ENCODE data around the gene GTF2IRD1. TPM values are rescaled to one million over a fixed set of nuclear protein-coding genes. Genes with fewer than 3 reads are reported as not detected.

GTF2IRD1 gene
- polyA plus RNA-seq, 3 donors, result not detected

GRCh38 chr7:74632505-74632904 lies 178.8 kb downstream of the GTF2IRD1 start:
- no peaks in the 10 kb centered on the region for H3K79me2 ChIP-seq (ENCODE audit: insufficient read depth, low read length)
- peak overlapping the region in 1 of 7 donors; percentile 18 for H3K27ac Mint-ChIP-seq
- TF ChIP-seq CTCF (IDR thresholded peaks at IDR 0.05), result no peak
- no peak overlapping the region for H3K4me2 ChIP-seq (replicated peaks; ENCODE audit: extremely low read depth, low read length, poor library complexity, severe bottlenecking)
- H4K20me1 ChIP-seq (ENCODE audit: insufficient read depth, low read length), result no peaks in the 10 kb centered on the region
- H3K9ac ChIP-seq (ENCODE audit: insufficient read depth, low read length, poor library complexity, severe bottlenecking), result no peak overlapping the region
- DNase-seq, result no peak
- intact Hi-C loops (cut with micrococcal nuclease), result no loop called here
- H3K9me3 ChIP-seq (replicated peaks in 1 of 2; ENCODE audit: control insufficient read depth in 1 of 2, insufficient read depth in 1 of 2, low read length in 2 of 2), result no peaks in the 10 kb centered on the region
- H3K36me3 ChIP-seq (replicated peaks in 1 of 2; ENCODE audit: control insufficient read depth in 1 of 2, insufficient read depth in 2 of 2, low read length in 2 of 2), result no peaks in the 10 kb centered on the region
- H3K27me3 Mint-ChIP-seq (ENCODE audit: low read depth in 3 of 3), result peaks cover 0 to 4% (median 0%) of the 10 kb centered on the region in 3 donors
- peaks cover 0 to 2% (median 0%) of the 10 kb centered on the region in 7 donors for H3K9me3 Mint-ChIP-seq
- peaks cover 11 to 12% of the 10 kb centered on the region in 2 donors for H3K4me1 ChIP-seq (ENCODE audit: control insufficient read depth in 1 of 2, insufficient read depth in 2 of 2, low read length in 2 of 2)
- no peak overlapping the region for H3K4me3 Mint-ChIP-seq
- no peak overlapping the region for H2AFZ ChIP-seq (ENCODE audit: insufficient read depth, low read depth, low read length, poor library complexity, severe bottlenecking)
- H3K27me3 ChIP-seq (ENCODE audit: control insufficient read depth in 2 of 2, insufficient read depth in 2 of 2, low read length in 2 of 2), result no peaks in the 10 kb centered on the region
- no peak overlapping the region for H3K4me3 ChIP-seq (replicated peaks in 1 of 3; ENCODE audit: low read depth in 2 of 3, low read length in 3 of 3)
- peaks cover 0 to 3% of the 10 kb centered on the region in 2 donors for H3K36me3 Mint-ChIP-seq
- H3K27ac ChIP-seq (ENCODE audit: low read depth in 1 of 2, low read length in 2 of 2), result no peak overlapping the region
- 70% methylated on average over 6 of the region's 8 CpGs for WGBS (ENCODE audit: insufficient coverage)
- peaks cover 17% of the 10 kb centered on the region for H3K4me1 Mint-ChIP-seq

GRCh38 chr7:74633451-74633921 lies 179.8 kb downstream of the GTF2IRD1 start:
- H2AFZ ChIP-seq (ENCODE audit: insufficient read depth, low read depth, low read length, poor library complexity, severe bottlenecking), result peak overlapping the region; percentile 53
- H4K20me1 ChIP-seq (ENCODE audit: insufficient read depth, low read length), result no peaks in the 10 kb centered on the region
- Mint-ChIP-seq H3K9me3 (peaks cover 0 to 2% (median 0%) of the 10 kb centered on the region in 7 donors), H3K27me3 (ENCODE audit: low read depth in 3 of 3) (peaks cover 0 to 6% (median 0%) of the 10 kb centered on the region in 3 donors), H3K27ac (peak overlapping the region in 1 of 7 donors; percentile 3), H3K36me3 (peaks cover 0 to 3% of the 10 kb centered on the region in 2 donors), H3K4me3 (no peak overlapping the region), H3K4me1 (peaks cover 17% of the 10 kb centered on the region)
- H3K79me2 ChIP-seq (ENCODE audit: insufficient read depth, low read length), result no peaks in the 10 kb centered on the region
- TF ChIP-seq CTCF (IDR thresholded peaks at IDR 0.05), result no peak
- no peak overlapping the region for H3K4me2 ChIP-seq (replicated peaks; ENCODE audit: extremely low read depth, low read length, poor library complexity, severe bottlenecking)
- H3K9ac ChIP-seq (ENCODE audit: insufficient read depth, low read length, poor library complexity, severe bottlenecking), result no peak overlapping the region
- no peaks in the 10 kb centered on the region for H3K27me3 ChIP-seq (ENCODE audit: control insufficient read depth in 2 of 2, insufficient read depth in 2 of 2, low read length in 2 of 2)
- DNase-seq, result no peak
- H3K4me3 ChIP-seq (replicated peaks in 1 of 3; ENCODE audit: low read depth in 2 of 3, low read length in 3 of 3), result no peak overlapping the region
- H3K9me3 ChIP-seq (replicated peaks in 1 of 2; ENCODE audit: control insufficient read depth in 1 of 2, insufficient read depth in 1 of 2, low read length in 2 of 2), result no peaks in the 10 kb centered on the region
- H3K4me1 ChIP-seq (ENCODE audit: control insufficient read depth in 1 of 2, insufficient read depth in 2 of 2, low read length in 2 of 2), result peaks cover 11 to 12% of the 10 kb centered on the region in 2 donors
- H3K36me3 ChIP-seq (replicated peaks in 1 of 2; ENCODE audit: control insufficient read depth in 1 of 2, insufficient read depth in 2 of 2, low read length in 2 of 2), result no peaks in the 10 kb centered on the region
- intact Hi-C loops (cut with micrococcal nuclease), result no loop called here
- 87% methylated on average over 9 of the region's 9 CpGs for WGBS (ENCODE audit: insufficient coverage)
- no peak overlapping the region for H3K27ac ChIP-seq (ENCODE audit: low read depth in 1 of 2, low read length in 2 of 2)

All from CD14-positive monocyte (primary cell).